Body of pancreas (tissue), 4 donors: Measurements from ENCODE around the gene UHRF1.
A peak's percentile ranks its signal among the peaks of the same experiment; 100 is the strongest.

Experiments used
- POLR2A ChIP-seq, 3 donors: fragments of 450-650 bp; IDR thresholded peaks; one replicate each; pipeline ENCODE4 v1.6.1; 2016; ENCODE audit warnings: antibody characterized with exemption in 3 of 3, mild to moderate bottlenecking in 2 of 3
- TF ChIP-seq, protein P1 (sequence below), 7 experiments: fragments of 450-650 bp in 4 of 7; fragments of 200-600 bp in 3 of 7; sonication (generic) in 3 of 7; IDR thresholded peaks; one replicate each; pipeline ENCODE4 v1.5.1; 2016 to 2019; ENCODE audit warnings: antibody characterized with exemption in 7 of 7

DNA sequence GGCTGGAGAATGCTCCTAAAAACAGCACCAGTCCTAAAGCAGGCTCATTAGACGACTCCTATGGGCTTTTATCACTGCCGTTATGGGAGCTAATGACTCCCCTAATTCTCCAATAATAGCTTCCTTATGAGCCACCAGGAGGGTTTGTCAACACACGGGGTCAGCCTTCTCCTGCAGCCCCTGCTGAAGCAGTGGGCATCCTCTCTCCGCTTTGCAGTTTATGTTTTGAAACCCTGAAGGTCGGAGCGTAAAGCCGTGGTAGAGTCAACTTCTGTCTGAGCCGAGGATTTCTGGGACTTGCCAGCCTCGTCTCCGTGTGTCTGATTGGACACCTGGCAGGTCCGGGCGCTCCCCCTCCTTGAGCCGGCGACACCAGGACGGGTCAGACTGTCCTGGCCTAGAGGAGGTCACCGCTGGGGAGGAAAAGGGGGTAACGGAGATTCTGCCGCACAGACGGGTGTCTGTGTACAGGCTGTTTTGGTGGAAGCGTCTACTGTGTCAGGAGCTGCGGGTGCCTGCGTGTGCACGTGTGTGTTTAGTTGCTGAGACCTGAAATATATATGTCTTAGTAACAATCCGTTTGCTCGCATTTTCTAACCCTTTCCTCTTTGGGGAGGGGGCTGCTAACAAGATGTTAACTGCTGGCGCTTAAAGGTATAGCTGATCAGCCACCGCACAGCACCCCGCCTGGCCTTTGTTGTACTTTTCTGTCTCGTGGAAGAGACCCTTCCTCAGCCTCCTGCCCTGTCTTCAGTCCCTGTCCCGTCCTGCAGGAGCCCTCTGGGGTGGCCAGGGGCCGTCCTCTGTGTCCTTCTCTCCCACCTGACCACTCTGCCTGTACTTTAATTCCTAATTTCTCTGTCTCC is 61.5 kb downstream of the UHRF1 start:
- TF ChIP-seq, protein P1, sequence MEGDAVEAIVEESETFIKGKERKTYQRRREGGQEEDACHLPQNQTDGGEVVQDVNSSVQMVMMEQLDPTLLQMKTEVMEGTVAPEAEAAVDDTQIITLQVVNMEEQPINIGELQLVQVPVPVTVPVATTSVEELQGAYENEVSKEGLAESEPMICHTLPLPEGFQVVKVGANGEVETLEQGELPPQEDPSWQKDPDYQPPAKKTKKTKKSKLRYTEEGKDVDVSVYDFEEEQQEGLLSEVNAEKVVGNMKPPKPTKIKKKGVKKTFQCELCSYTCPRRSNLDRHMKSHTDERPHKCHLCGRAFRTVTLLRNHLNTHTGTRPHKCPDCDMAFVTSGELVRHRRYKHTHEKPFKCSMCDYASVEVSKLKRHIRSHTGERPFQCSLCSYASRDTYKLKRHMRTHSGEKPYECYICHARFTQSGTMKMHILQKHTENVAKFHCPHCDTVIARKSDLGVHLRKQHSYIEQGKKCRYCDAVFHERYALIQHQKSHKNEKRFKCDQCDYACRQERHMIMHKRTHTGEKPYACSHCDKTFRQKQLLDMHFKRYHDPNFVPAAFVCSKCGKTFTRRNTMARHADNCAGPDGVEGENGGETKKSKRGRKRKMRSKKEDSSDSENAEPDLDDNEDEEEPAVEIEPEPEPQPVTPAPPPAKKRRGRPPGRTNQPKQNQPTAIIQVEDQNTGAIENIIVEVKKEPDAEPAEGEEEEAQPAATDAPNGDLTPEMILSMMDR (IDR thresholded peaks at IDR 0.05): no peak
- TF ChIP-seq POLR2A (IDR thresholded peaks at IDR 0.05): peak in 1 of 3 donors; percentile 24
